ENCODE results near the gene PDZD8.
"Not testable (repeated sequence)": the region's sequence is repeated elsewhere in the genome, so short reads cannot be mapped to it uniquely, and the experiment has no call there.

Gene PDZD8

DNA sequence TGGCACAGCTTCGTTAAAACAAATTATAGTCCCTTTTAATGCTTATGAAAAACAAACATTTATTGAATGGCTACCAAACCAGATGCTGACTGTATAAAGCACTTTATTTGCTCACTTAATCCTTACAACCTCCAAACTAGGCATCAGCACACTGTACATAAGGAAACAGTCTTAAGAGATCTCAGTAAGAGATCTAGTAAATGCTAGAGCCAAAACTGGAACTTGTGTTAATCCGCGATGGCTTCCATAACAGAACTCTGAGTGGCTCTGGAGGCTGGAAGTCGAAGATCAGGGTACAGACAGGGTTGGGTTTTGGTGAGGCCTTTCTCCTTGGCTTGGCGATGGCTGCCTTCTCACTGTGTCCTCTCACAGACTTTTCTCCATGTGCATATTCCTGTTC lies 27.0 kb downstream of the PDZD8 start:
- no peak for DNase-seq (ENCODE audit: low read depth)

DNA sequence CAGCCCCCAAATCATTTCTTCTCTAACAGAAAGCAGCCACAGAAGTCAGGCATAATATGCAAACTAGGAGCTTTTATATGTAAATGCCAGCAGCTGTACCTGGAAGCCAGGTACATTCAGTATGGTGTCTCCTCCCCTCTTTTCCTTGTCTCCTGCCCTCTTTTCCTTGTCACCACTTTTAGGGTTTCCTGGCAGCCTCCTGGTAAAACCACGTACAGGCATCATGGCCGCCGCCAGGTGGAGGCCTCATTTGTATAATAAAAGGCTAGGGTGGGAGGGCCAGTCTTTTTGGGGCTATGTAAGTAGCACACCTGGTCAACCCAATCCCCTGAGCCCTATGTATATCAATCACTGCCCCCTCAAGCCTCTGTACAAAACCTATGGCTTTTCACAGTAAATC lies 28.7 kb downstream of the PDZD8 start:
- DNase-seq (ENCODE audit: low read depth) = no peak

DNA sequence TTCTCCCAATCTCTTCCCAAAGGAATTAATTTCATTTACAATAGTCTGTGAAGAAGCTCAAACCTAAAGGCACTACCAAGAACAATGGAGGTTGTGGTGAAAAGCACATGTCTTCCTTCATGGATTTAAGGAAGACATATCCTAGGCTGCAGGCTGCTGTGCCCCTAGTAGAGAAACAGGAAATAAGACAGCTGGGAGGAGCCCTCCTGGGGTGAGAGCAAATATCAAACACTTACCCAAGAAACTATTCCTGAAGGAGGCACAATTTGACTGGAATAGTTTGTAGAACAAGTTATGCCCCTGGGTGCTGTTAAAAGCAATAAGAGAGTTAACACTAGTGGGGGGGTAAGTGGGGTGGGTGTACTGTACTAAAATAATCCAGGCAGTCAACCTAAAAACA lies 30.1 kb downstream of the PDZD8 start:
- DNase-seq (ENCODE audit: low read depth) = no peak

DNA sequence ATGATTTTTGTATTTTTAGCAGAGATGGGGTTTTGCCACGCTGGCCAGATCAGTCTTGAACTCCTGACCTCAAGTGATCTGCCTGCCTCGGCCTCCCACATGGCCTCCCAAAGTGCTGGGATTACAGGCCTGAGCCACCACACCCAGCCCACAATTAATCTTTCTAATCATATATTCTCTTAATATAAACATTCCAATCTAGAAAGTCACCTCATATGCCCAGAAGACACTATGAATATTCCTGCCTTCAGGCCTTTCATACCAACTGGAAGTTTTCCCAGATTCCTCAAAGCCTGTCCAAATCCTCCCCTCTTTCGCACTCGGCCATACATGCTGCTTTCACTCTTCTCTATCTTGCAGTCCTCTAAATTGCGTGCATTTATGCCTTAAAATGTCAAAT lies 32.6 kb downstream of the PDZD8 start:
- DNase-seq (ENCODE audit: low read depth) = no peak

DNA sequence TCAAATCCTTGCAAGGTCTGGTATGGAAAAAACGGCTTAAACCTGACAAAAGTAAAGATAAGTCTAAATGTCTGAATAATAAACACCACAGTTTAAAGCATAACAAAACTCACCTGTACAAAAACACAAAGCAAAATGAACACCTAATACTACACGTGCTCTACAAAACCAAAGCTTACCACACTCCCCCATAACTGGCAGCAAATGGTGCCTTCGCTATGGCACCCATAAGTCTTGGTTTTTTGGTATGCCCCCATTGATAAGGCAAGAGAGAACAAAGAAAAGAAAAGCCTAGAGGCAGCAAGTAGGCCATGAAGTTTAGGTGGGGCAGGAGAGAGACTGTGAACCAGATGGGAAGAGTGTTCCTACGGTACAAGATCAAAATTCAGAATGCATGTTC lies 34.2 kb downstream of the PDZD8 start:
- no peak for DNase-seq (ENCODE audit: low read depth)

DNA sequence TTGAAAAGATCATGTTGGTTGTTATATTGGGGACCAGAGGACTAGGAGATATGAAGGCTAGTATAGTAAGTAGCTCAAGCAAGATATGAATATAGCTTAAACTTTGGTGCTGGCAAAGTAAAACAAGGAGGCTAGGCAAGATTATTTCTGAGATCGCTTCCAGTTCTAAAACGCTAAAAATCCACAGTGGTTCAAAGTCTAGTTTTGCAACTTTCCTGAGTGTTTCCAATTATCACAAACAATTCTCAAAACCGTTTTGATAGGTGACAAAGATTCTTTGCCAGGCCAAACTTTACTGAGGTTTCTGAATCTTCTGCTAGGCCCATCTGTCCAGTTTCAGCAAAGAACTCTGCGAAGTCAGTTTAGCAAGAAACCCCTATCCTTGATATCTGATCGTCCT lies 35.3 kb downstream of the PDZD8 start:
- no peak for DNase-seq (ENCODE audit: low read depth)

DNA sequence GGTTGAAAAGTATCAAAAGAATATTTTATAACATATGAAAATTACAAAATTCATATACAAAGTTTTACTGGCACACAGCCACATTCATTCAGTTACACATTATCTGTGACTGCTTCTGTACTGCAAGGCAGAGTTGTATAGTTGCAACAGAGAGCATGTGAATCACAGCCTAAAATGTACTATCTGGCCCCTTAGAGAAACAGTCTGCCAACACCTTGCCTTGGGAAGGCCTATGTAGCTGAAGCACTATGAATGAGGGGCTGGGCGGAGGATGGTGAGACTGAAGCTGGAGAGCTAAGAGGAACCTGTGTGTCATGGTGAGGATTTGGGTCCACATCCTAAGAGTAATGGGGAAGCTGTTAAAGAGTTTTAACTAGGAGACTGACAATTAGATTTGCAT lies 35.7 kb downstream of the PDZD8 start:
- no peak for DNase-seq (ENCODE audit: low read depth)

DNA sequence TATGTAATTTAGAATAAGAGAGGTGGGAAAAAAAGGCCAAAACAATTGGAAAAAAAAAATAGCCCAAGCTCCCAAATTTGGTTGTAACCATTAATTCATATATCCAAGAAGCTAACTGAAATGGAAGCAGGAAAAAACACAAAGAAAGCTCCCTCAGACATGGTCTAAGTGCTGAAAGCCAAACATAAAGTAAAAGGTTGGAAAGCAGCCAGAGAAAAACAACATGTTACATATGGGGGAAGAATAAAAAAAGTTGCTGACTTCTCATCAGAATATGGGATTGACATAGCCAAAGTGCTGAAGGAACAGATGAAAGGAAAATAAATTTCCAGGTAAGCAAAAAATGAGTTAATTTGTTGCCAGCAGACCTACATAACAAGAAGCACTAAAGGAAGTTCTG lies 40.3 kb downstream of the PDZD8 start:
- no peak for DNase-seq (ENCODE audit: low read depth)

DNA sequence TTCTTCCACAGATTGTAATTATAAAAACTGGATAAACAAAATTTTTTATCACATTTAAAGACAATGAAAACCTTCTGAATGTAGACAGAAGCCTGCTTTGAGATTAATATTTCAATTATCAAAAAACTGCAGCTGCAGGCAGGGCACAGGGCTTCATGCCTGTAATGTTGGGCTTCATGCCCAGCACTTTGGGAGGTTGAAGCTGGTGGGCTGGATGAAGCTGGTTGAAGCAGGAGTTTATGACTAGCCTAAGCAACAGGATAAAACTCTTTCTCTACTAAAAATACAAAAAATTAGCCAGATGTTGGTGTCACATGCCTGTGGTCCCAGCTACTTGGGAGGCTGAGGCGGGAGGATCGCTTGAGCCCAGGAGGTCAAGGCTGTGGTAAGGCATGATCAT lies 41.2 kb downstream of the PDZD8 start:
- DNase-seq (ENCODE audit: low read depth) = no peak

DNA sequence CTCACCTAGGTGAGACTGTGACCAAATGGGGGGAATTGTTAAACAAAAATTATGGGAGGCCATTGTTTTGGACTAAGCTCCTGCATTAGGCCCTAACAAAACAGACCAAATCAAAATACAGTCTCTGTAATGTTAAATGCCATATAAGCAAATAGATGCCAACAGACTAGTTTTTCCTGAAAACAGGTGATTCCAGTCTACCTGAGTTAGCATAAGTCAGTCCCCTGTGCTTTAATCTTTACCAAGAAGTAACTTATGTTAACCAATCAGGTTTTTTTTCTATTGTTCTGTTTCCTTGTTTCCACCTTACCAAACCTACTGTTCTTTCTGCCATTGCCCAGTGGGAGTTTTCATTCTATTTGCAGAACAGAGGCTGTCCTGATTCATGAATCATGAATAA lies 48.0 kb downstream of the PDZD8 start:
- DNase-seq (ENCODE audit: low read depth) = no peak

DNA sequence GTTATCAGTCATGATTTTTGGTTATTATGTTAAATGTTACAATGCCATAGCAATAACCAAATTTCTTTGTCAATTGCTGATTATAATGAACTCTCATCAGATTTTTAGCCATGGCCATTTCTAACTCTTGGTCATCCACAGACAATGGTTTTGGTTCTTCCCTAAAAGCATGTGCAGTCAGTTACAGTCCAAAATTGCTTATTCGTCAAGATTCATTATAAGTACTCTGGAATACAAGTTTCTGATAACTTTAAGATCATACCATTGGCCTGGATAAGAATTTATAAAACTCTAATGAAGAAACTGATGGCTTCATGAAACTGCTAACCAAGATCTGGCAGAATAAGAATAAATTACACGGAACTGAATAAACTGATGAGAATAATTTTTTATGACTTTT lies 50.9 kb downstream of the PDZD8 start:
- no peak for DNase-seq (ENCODE audit: low read depth)

DNA sequence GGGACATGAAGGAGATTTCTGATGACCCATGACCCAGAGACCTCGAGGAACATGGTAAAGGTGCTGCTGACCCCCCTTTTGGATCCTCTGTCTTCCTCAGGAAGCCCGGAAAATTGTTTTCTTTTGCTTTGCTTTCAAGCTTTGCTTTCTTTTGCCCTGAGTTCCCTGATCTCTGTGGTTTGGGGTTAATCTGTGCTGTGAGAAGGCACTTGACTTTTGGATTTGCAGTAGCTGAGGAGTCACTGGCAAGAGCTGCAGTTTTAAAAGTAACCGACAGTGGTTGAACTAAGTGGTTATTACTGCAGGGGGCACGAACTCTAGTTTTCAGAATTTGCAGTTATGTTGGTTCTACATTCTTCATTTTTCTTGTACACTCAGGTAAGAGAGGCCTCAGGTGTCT lies 53.0 kb downstream of the PDZD8 start:
- no peak for DNase-seq (ENCODE audit: low read depth)

DNA sequence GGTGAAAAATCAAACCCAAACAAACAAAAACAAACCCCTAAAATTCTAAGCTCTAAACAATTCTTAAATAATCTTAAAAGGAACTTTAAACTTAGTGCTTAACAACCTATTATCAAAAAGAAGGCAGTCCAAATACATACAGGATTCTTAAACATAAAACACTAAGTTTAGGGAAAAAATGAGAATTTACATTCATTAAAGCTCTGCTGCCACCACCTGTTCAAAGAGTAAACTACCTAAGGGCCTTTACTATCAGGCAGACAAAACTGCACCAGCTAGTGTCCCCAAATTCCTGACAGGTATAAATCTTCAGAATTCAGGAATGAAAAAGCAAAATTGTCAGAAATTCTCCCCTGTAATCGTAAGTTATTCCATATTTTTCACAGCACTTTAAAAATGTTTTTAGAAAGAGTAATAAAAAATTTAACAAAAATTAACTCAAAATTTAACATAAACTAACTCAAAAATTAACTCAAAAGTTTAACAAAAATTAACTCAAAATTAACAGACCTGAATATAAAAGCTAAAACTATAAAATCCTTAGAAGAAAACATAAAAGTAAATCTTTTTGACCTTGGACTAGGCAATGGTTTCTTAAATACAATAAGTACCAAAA lies 55.1 kb downstream of the PDZD8 start:
- DNase-seq (ENCODE audit: low read depth) = no peak

DNA sequence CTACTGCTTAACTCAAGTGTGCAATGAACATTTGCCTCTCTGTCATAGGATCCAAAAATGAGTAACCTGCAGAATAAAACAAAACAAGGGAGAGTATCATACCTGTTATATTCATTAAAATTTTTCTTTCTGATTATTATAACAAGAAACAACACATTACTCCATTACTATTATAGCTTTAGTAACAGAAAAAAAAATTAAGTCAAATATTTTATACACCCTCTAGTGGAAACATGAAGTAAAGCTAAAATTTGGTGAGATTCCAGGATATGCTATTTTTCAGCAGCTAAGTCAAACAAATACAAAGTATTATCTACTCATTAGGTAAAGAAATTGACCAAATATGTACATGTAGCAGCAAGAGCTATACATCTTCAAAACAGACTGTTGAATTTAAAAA lies 56.3 kb downstream of the PDZD8 start:
- DNase-seq (ENCODE audit: low read depth) = no peak

DNA sequence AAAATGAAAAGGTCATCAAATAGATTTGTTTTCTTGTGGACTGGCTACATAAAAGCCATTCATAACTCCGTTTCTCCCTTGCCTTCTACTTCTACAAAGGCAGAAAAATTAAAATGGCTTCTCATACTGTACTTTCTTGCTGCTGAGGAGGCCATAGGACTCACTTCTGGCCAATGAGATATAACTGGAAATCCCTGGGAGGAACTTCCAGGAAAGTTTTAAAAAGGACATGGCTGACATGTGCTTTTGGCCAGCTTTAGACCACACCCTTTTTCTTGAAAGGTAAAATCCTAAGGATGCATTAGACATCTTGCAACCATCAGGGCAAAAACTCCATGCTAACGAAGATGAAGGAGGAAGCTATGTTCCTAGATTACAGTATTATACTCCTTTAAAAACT lies 58.5 kb downstream of the PDZD8 start:
- no peak for DNase-seq (ENCODE audit: low read depth)

DNA sequence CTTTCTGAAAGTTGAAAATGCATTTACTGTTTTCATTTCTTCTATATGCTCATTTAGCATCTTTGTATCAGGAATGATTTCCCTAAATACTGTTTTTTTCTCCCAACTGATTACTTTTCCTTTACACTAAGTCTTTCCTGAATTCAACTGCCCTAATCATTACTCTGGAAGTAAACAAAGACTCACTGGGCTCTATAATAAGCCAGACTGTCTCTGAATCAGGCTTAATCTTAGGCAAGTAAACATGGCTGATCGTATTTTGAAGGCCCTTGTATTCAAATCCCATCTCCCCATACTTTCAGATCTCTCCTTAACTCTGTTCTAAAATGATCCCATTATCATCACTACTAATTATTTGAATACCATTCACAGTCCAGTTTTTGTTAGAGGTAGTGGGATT lies 61.6 kb downstream of the PDZD8 start:
- DNase-seq (ENCODE audit: low read depth) = no peak

DNA sequence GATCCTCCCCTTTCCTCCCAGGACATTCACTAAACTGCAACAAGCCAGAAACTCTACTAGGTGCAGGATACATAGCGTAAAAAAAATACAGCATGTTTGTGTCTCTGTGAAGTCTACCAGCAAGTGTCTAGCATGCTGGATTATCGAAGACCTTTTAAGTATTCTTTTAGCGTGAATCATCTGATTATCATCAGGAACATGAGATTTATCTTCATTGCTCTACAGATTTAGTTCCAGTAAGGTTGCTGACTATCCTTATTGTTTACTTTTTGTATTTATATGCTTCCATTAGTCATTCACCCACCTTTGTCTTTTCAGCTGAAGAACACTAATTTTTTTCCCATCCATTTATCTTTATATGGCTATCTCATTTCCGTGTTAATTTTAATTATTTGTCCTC lies 62.8 kb downstream of the PDZD8 start:
- no peak for DNase-seq (ENCODE audit: low read depth)

DNA sequence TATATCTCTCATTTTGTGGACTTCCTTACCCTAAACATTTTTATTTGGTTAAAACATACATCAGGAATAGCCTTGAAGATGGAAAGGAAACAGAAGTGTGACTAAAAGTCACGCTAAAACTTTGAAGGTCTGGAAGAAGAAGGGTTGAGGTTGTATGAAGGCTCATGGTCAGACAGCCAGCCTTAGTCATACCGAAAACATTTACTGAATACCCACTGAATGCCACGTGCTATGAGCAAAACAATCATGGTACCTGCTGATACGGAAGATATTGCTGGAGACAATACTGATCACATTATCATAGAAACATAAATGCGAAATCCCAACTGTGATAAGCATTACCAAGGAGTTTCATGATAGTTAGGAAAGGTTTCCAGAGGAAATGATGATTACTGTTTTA lies 64.0 kb downstream of the PDZD8 start:
- no peak for DNase-seq (ENCODE audit: low read depth)

DNA sequence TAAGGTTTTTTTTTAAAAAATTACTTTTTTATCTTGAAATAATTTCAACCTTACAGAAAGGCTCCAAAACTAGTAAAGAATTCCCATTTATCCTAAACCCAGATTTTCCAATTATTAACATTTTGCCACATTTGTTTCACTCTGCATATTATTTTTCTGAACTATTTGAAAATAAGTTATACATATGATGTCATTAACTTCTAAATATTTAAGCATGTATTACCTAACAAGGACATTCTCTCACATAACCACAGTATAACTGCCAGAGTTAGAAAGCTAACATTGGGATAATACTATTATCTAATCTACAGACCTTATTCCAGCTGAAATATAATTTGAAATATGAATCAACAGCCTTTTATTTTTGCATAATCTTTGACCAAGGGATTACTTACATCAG lies 68.6 kb downstream of the PDZD8 start:
- no peak for DNase-seq (ENCODE audit: low read depth)

DNA sequence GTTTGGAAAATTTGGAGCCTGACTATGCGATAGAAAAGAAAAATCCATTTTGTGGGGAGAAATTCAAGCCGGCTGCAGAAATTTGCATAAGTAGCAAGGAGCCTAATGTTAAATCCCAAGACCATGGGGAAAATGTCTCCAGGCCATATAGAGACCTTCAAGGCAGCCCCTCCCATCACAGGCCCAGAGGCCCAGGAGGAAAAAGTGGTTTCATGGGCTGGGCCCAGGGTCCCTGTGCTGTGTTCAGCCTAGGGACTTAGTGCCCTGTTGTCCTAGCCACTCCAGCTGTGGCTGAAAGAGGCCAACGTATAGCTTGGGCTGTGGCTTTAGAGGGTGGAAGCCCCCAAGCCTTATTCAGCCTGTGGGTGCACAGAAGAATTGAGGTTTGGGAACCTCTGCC lies 71.8 kb downstream of the PDZD8 start:
- not testable (repeated sequence) for DNase-seq (ENCODE audit: low read depth)

DNA sequence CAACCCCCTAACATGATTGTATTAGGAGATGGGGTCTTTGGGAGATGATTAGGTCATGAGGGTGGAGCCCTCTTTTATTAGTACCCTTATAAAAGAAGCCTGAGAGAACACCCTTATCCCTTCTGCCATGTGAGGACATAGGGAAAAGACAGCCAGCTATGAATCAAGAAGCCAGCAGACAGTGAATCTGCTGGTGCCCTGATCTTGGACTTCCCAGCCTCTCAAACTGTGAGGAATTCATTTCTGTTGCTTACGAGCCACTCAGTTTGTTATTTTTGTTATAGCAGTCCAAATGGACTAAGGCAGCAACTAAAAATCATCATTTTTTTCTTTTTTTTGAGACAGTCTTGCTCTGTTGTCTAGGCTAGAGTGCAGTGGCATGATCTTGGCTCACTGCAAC lies 74.6 kb downstream of the PDZD8 start:
- DNase-seq (ENCODE audit: low read depth) = no peak

DNA sequence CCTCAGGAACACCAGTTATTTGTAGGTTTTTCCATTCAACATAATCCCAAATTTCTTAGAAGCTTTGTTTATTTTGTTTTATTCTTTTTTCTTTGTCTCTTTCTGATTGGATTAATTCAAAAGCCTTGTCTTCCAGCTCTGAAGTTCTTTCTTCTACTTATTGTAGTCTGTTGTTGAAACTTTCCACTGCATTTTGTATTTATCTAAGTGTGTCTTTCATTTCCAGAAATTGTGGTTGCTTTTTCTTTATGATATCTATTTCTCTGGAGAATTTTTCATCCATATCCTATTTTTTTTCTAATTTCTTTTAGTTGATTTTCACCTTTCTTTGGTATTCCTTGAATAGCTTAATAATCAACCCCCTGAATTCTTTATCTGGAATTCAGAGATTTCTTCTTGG lies 75.8 kb downstream of the PDZD8 start:
- DNase-seq (ENCODE audit: low read depth) = no peak

DNA sequence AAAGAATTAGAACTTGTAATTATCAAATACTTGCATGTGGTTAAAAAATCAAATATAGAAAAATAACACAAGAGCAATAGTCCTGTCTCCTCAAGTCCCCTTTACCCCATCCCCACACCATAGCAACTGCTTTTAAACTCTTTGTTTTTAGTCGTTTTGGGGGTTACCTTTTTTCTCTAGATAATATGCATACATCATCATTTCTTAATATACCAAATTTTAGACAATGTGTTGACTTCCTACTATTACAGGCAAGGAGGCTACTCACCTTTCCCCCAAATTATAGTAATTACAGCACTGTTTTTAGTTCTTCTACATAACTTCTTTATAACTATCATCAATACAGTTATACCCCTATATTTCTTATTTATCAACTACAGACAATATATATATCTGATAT lies 77.0 kb downstream of the PDZD8 start:
- no peak for DNase-seq (ENCODE audit: low read depth)

DNA sequence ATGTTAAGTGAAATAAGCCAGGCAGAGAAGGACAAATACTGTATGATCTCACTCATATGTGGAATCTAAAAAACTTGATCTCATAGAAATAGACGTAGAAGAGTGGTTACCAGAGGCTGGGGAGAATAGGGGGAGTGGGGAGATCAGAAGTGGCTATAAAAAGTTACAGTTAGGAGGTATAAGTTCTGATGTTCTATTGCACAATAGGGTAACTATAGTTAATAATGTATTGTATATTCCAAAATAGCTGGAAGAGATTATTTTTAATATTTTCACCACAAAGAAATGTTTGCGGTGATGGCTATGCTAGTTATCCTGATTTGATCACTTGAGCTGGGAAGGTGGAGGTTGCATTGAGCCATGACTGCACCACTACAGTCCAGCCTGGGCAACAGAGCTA lies 80.5 kb downstream of the PDZD8 start:
- no peak for DNase-seq (ENCODE audit: low read depth)

DNA sequence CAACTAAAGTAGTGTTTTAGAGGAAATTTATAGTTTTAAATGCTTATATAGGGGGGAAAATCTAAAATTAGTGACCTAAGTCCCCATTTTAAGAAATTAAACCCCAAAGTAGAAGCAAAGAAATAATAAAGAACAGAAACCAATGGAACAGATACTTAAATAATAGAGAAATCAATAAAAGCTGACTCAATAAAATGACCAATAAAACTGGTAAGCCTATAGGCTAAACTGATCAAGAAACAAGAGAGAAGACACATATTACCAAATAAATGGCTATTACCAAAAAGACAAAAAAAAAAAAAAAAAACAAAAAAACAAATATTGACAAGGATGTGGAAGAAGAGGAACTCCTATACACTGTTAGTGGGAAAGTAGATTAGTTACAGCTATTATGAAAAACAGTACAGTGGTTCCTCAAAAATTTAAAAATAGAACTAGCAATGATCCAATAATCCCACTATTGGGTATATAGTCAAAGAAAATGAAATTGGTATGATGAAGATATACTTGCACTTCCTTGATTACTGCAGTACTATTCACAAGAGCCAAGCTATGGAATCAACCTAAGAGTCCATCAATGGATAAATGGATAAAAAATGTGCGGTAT lies 81.1 kb downstream of the PDZD8 start:
- DNase-seq (ENCODE audit: low read depth) = no peak

All from T follicular helper cell (primary cell).